Neuronal stem cell (in vitro differentiated cells): ENCODE data around the gene KBTBD4.

Experiments
- DNase-seq: peaks from one replicate; pipeline ENCODE4 v3.0.0-alpha.2; 2013; ENCODE audit warnings: low spot score
- H2AFZ ChIP-seq: one replicate; pipeline ENCODE4 v1.6.1; 2013; ENCODE audit warnings: mild to moderate bottlenecking, low read length, inconsistent platforms
- H2AK5ac ChIP-seq: 2 replicates; pipeline ENCODE4 v1.6.1; 2013; ENCODE audit warnings: low read depth, mild to moderate bottlenecking, inconsistent platforms, low read length, moderate library complexity, mixed read lengths
- H2BK120ac ChIP-seq: 2 replicates; pipeline ENCODE4 v1.6.1; 2013; ENCODE audit warnings: low read depth, mild to moderate bottlenecking, inconsistent platforms, low read length, moderate library complexity, mixed read lengths
- H2BK12ac ChIP-seq: one replicate; pipeline ENCODE4 v1.6.1; 2013; ENCODE audit warnings: low read length, inconsistent platforms
- H2BK15ac ChIP-seq: 2 replicates; pipeline ENCODE4 v1.6.1; 2013; ENCODE audit warnings: mild to moderate bottlenecking, low read length, inconsistent platforms, mixed read lengths
- H2BK5ac ChIP-seq: one replicate; pipeline ENCODE4 v1.6.1; 2013; ENCODE audit warnings: inconsistent platforms, mild to moderate bottlenecking, low read length, moderate library complexity
- H3K14ac ChIP-seq: one replicate; pipeline ENCODE4 v1.6.1; 2013; ENCODE audit warnings: low read length, inconsistent platforms
- H3K18ac ChIP-seq: 2 replicates; pipeline ENCODE4 v1.6.1; 2013; ENCODE audit warnings: low read length, inconsistent platforms
- H3K23ac ChIP-seq: 2 replicates; pipeline ENCODE4 v1.6.1; 2013; ENCODE audit warnings: low read depth, mild to moderate bottlenecking, mixed read lengths, low read length, inconsistent platforms; ENCODE audit not compliant: poor library complexity
- H3K27ac ChIP-seq: replicated peaks from 3 replicates; pipeline ENCODE4 v1.5.1; 2013; ENCODE audit warnings: low read length, inconsistent platforms
- H3K27me3 ChIP-seq, 3 experiments: 2 replicates each; pipeline ENCODE4 v1.6.1; 2013; ENCODE audit warnings: low read length in 3 of 3, mild to moderate bottlenecking in 2 of 3, inconsistent platforms in 1 of 3, low read depth in 1 of 3, mixed read lengths in 1 of 3, moderate library complexity in 1 of 3; ENCODE audit not compliant: control insufficient read depth in 3 of 3, insufficient read depth in 3 of 3
- H3K36me3 ChIP-seq, 2 donors: replicated peaks in 1 of 2; 2 replicates each; pipeline ENCODE4 v1.6.1; 2013; ENCODE audit warnings: low read length in 2 of 2; ENCODE audit not compliant: control insufficient read depth in 2 of 2, insufficient read depth in 2 of 2
- H3K4ac ChIP-seq: 2 replicates; pipeline ENCODE4 v1.6.1; 2013; ENCODE audit warnings: inconsistent platforms, mild to moderate bottlenecking, low read length, moderate library complexity
- H3K4me1 ChIP-seq, 2 donors: 1 replicate in 1 of 2; 2 replicates in 1 of 2; pipeline ENCODE4 v1.6.1; 2013; ENCODE audit warnings: low read length in 2 of 2, low read depth in 1 of 2; ENCODE audit not compliant: control insufficient read depth in 2 of 2, insufficient read depth in 1 of 2
- H3K4me2 ChIP-seq: one replicate; pipeline ENCODE4 v1.6.1; 2013; ENCODE audit warnings: mild to moderate bottlenecking, low read length, inconsistent platforms; ENCODE audit not compliant: insufficient read depth, poor library complexity, severe bottlenecking
- H3K4me3 ChIP-seq, 2 donors: 2 replicates each; pipeline ENCODE4 v1.5.1; 2013; ENCODE audit warnings: low read length in 2 of 2, mild to moderate bottlenecking in 2 of 2, inconsistent platforms in 1 of 2, moderate library complexity in 1 of 2
- H3K79me1 ChIP-seq: one replicate; pipeline ENCODE4 v1.6.1; 2013; ENCODE audit warnings: low read depth, mild to moderate bottlenecking, inconsistent platforms, low read length, moderate library complexity
- H3K9ac ChIP-seq: one replicate; pipeline ENCODE4 v1.6.1; 2013; ENCODE audit warnings: mild to moderate bottlenecking, low read depth, low read length, inconsistent platforms; ENCODE audit not compliant: poor library complexity
- H3K9me3 ChIP-seq, 2 donors: replicated peaks in 1 of 2; 2 replicates each; pipeline versions ENCODE3 to v1.6.1; 2013; ENCODE audit warnings: low read length in 2 of 2, mild to moderate bottlenecking in 2 of 2, inconsistent platforms in 1 of 2, low read depth in 1 of 2, mixed read lengths in 1 of 2, moderate library complexity in 1 of 2; ENCODE audit not compliant: control insufficient read depth in 2 of 2, insufficient read depth in 1 of 2
- H4K8ac ChIP-seq: one replicate; pipeline ENCODE4 v1.6.1; 2013; ENCODE audit warnings: low read depth, mild to moderate bottlenecking, inconsistent platforms, low read length, moderate library complexity
- H4K91ac ChIP-seq: one replicate; pipeline ENCODE4 v1.6.1; 2013; ENCODE audit warnings: low read length, low read depth, mild to moderate bottlenecking, inconsistent platforms; ENCODE audit not compliant: poor library complexity
- WGBS, 2 donors: extraction: QIAGEN DNeasy Blood & Tissue Kit; methylation state at CpG; one replicate each; pipeline ENCODE4 v1.1.7; 2013; ENCODE audit warnings: missing lambda C conversion rate in 2 of 2, mixed read lengths in 1 of 2; ENCODE audit not compliant: insufficient read length in 2 of 2, insufficient replicate concordance in 1 of 2; ENCODE audit errors: extremely low coverage in 2 of 2; 5-methylcytosine and 5-hydroxymethylcytosine counted together

Gene KBTBD4

GRCh38 chr11:47577460-47578041 lies 1.2 kb downstream of the KBTBD4 start:
- no peak overlapping the region for H2BK120ac ChIP-seq
- H3K27ac ChIP-seq, result no peak overlapping the region
- peaks cover 33 to 71% of the 10 kb centered on the region in 2 donors for H3K36me3 ChIP-seq
- no peaks in the 10 kb centered on the region for H3K27me3 ChIP-seq
- H3K4me2 ChIP-seq, result no peak overlapping the region
- no CpG with 5 or more reads among the region's 13 CpGs for WGBS, 2 donors
- H2AFZ ChIP-seq, result peak overlapping the region; percentile 94
- no peak overlapping the region for H2AK5ac ChIP-seq
- H3K4me1 ChIP-seq, result peaks cover 12 to 18% of the 10 kb centered on the region in 2 donors
- no peak overlapping the region for H3K23ac ChIP-seq
- no peak overlapping the region for H2BK12ac ChIP-seq
- no peak overlapping the region for H2BK5ac ChIP-seq
- H3K4me3 ChIP-seq, result peak overlapping the region in 1 of 2 donors; percentile 89
- H3K9me3 ChIP-seq, result peaks cover 1 to 2% of the 10 kb centered on the region in 2 donors
- H3K9ac ChIP-seq, result no peak overlapping the region
- H4K8ac ChIP-seq, result no peak overlapping the region
- no peak overlapping the region for H2BK15ac ChIP-seq
- no peak overlapping the region for H4K91ac ChIP-seq
- no peak overlapping the region for H3K4ac ChIP-seq
- no peak for DNase-seq
- no peak overlapping the region for H3K14ac ChIP-seq
- no peak overlapping the region for H3K18ac ChIP-seq
- H3K79me1 ChIP-seq, result peaks cover 16% of the 10 kb centered on the region

- Histone ChIP-seq H3K27ac (no peak overlapping the region), H2BK12ac (no peak overlapping the region), H3K4me2 (no peak overlapping the region), H2AFZ (no peak overlapping the region), H2AK5ac (no peak overlapping the region), H2BK120ac (no peak overlapping the region), H2BK15ac (no peak overlapping the region), H3K9me3 (peaks cover 0 to 2% of the 10 kb centered on the region in 2 donors), H3K4ac (no peak overlapping the region), H4K91ac (no peak overlapping the region), H3K23ac (no peak overlapping the region), H3K14ac (no peak overlapping the region), H3K4me3 (peak overlapping the region in 1 of 2 donors; percentile 41), H4K8ac (peak overlapping the region; percentile 45), H3K79me1 (peaks cover 7% of the 10 kb centered on the region), H3K9ac (peak overlapping the region; percentile 24), H3K27me3 (no peaks in the 10 kb centered on the region), H2BK5ac (no peak overlapping the region), H3K36me3 (peaks cover 25 to 74% of the 10 kb centered on the region in 2 donors), H3K18ac (no peak overlapping the region), H3K4me1 (peaks cover 5 to 12% of the 10 kb centered on the region in 2 donors)
- DNase-seq, result no peak
- no CpG with 5 or more reads among the region's 11 CpGs for WGBS, 2 donors
These were observed 5.4 kb downstream of the KBTBD4 start for GRCh38 chr11:47573321-47573720.

GRCh38 chr11:47572715-47573255 lies 6.0 kb downstream of the KBTBD4 start:
- Histone ChIP-seq H3K4me1 (peaks cover 3 to 9% of the 10 kb centered on the region in 2 donors), H4K8ac (no peak overlapping the region), H3K4me3 (no peak overlapping the region), H3K23ac (peak overlapping the region; percentile 31), H3K14ac (no peak overlapping the region), H3K9ac (peak overlapping the region; percentile 14), H3K18ac (no peak overlapping the region), H3K27me3 (no peaks in the 10 kb centered on the region), H3K36me3 (peaks cover 25 to 75% of the 10 kb centered on the region in 2 donors), H3K27ac (no peak overlapping the region), H2BK5ac (no peak overlapping the region), H2AK5ac (no peak overlapping the region), H2AFZ (no peak overlapping the region), H3K79me1 (peaks cover 5% of the 10 kb centered on the region), H2BK15ac (no peak overlapping the region), H2BK120ac (no peak overlapping the region), H3K4me2 (no peak overlapping the region), H3K9me3 (peaks cover 0 to 2% of the 10 kb centered on the region in 2 donors), H4K91ac (no peak overlapping the region), H2BK12ac (no peak overlapping the region), H3K4ac (no peak overlapping the region)
- no CpG with 5 or more reads among the region's 8 CpGs for WGBS, 2 donors
- DNase-seq, result no peak

- H2BK12ac ChIP-seq, result no peak overlapping the region
- no peaks in the 10 kb centered on the region for H3K27me3 ChIP-seq
- H2AFZ ChIP-seq, result no peak overlapping the region
- peaks cover 0 to 2% of the 10 kb centered on the region in 2 donors for H3K9me3 ChIP-seq
- no peak for DNase-seq
- H3K9ac ChIP-seq, result no peak overlapping the region
- H3K18ac ChIP-seq, result no peak overlapping the region
- no peak overlapping the region for H3K27ac ChIP-seq
- H2BK5ac ChIP-seq, result no peak overlapping the region
- H3K4me2 ChIP-seq, result no peak overlapping the region
- no peak overlapping the region for H3K4me3 ChIP-seq
- H4K91ac ChIP-seq, result no peak overlapping the region
- no peak overlapping the region for H3K23ac ChIP-seq
- no peak overlapping the region for H2AK5ac ChIP-seq
- H3K14ac ChIP-seq, result no peak overlapping the region
- no peak overlapping the region for H2BK15ac ChIP-seq
- no peak overlapping the region for H4K8ac ChIP-seq
- H3K36me3 ChIP-seq, result peaks cover 20 to 67% of the 10 kb centered on the region in 2 donors
- no CpG with 5 or more reads among the region's 1 CpG for WGBS, 2 donors
- no peak overlapping the region for H3K4ac ChIP-seq
- peaks cover 4% of the 10 kb centered on the region for H3K79me1 ChIP-seq
- no peak overlapping the region for H2BK120ac ChIP-seq
- peaks cover 0 to under 1% of the 10 kb centered on the region in 2 donors for H3K4me1 ChIP-seq
These were observed 6.9 kb downstream of the KBTBD4 start for GRCh38 chr11:47571895-47572294.
